Body of pancreas (tissue), 4 donors: ENCODE measurements around the gene GUF1. TPM values are rescaled to one million over a fixed set of nuclear protein-coding genes. Genes with fewer than 3 reads are reported as not detected.
A peak's percentile ranks its signal among the peaks of the same experiment; 100 is the strongest.

ENCODE experiments used
- ATAC-seq: fragments of 150-250 bp; one replicate; pipeline ENCODE4 v1.9.1; 2016
- DNase-seq, 4 donors: peaks; one replicate each; pipeline ENCODE4 v3.0.0-alpha.2; 2019
- H3K27ac ChIP-seq, 4 donors: fragments of 200-600 bp; sonication (generic); 1 replicate in 3 of 4; 2 replicates in 1 of 4; pipeline versions ENCODE4 v1.5.1 to v1.6.1; 2016 to 2019; ENCODE audit warnings: mild to moderate bottlenecking in 1 of 4, mixed read lengths in 1 of 4, moderate library complexity in 1 of 4
- H3K27me3 ChIP-seq, 2 donors: fragments of 200-600 bp; sonication (generic); one replicate each; pipeline ENCODE4 v1.6.0; 2016; ENCODE audit warnings: mild to moderate bottlenecking in 1 of 2
- H3K36me3 ChIP-seq, 2 donors: fragments of 200-600 bp; sonication (generic); replicated peaks in 1 of 2; 2 replicates each; pipeline ENCODE4 v1.5.1; 2016; ENCODE audit warnings: low read depth in 2 of 2; ENCODE audit not compliant: insufficient read depth in 1 of 2
- H3K4me1 ChIP-seq: fragments of 200-600 bp; sonication (generic); one replicate; pipeline ENCODE4 v1.6.0; 2016
- H3K4me3 ChIP-seq, 2 donors: fragments of 200-600 bp; sonication (generic); 1 replicate in 1 of 2; 2 replicates in 1 of 2; pipeline ENCODE4 v1.5.1; 2016 to 2019
- H3K9me3 ChIP-seq, 3 donors: fragments of 200-600 bp; sonication (generic); 1 replicate in 2 of 3; 2 replicates in 1 of 3; pipeline ENCODE4 v1.5.1; 2016
- CTCF ChIP-seq, 7 experiments: fragments of 450-650 bp in 4 of 7; fragments of 200-600 bp in 3 of 7; sonication (generic) in 3 of 7; IDR thresholded peaks; one replicate each; pipeline ENCODE4 v1.5.1; 2016 to 2019; ENCODE audit warnings: antibody characterized with exemption in 7 of 7
- POLR2A ChIP-seq, 3 donors: fragments of 450-650 bp; IDR thresholded peaks; one replicate each; pipeline ENCODE4 v1.6.1; 2016; ENCODE audit warnings: antibody characterized with exemption in 3 of 3, mild to moderate bottlenecking in 2 of 3
- WGBS, 2 donors: methylation state at CpG; one replicate each; pipeline ENCODE4 v1.1.5; 2017; 5-methylcytosine and 5-hydroxymethylcytosine counted together
- intact Hi-C: fragments of 100-400 bp; cut with DNase I; formaldehyde crosslinking; loops from one replicate; pipeline ENCODE4 v1.15.1; 2023
- total RNA-seq, 2 donors: library from RNA; depleted of rRNA; stranded (reverse); fragments of >200 nt; gene quantifications; one replicate each; pipeline ENCODE4 v1.1.0, GENCODE V29; 2016

The GUF1 gene
- total RNA-seq, 2 donors from 2014 or later: 7.5 to 23.1 TPM

GRCh38 chr4:44713125-44713524, 34.9 kb downstream of the GUF1 start:
- DNase-seq (no peak), ATAC-seq (no peak)
- Histone ChIP-seq H3K4me3 (no peak overlapping the region), H3K9me3 (no peaks in the 10 kb centered on the region), H3K36me3 (no peaks in the 10 kb centered on the region), H3K27me3 (no peaks in the 10 kb centered on the region), H3K4me1 (peaks cover 9% of the 10 kb centered on the region), H3K27ac (no peak overlapping the region)
- intact Hi-C loops: no loop called here
- 88 to 95% methylated on average over 1 of the region's 1 CpG for WGBS, 2 donors
- TF ChIP-seq CTCF (IDR thresholded peaks at IDR 0.05) (no peak), POLR2A (IDR thresholded peaks at IDR 0.05) (no peak)

- DNase-seq: no peak
- Histone ChIP-seq H3K36me3 (no peaks in the 10 kb centered on the region), H3K4me1 (peaks cover 9% of the 10 kb centered on the region), H3K9me3 (no peaks in the 10 kb centered on the region), H3K27ac (no peak overlapping the region), H3K27me3 (no peaks in the 10 kb centered on the region), H3K4me3 (no peak overlapping the region)
- ATAC-seq: no peak
- intact Hi-C loops: no loop called here
- TF ChIP-seq CTCF (IDR thresholded peaks at IDR 0.05): no peak
- TF ChIP-seq POLR2A (IDR thresholded peaks at IDR 0.05): no peak
- 54 to 58% methylated on average over 5 of the region's 5 CpGs for WGBS, 2 donors
These were observed 38.4 kb downstream of the GUF1 start for GRCh38 chr4:44716597-44716996.

GRCh38 chr4:44720371-44720770, 42.2 kb downstream of the GUF1 start:
- no peak for DNase-seq
- no peak overlapping the region for H3K27ac ChIP-seq
- WGBS, 2 donors: 88 to 91% methylated on average over 4 of the region's 4 CpGs

GRCh38 chr4:44722001-44722400, 43.8 kb downstream of the GUF1 start:
- Histone ChIP-seq H3K27me3 (no peaks in the 10 kb centered on the region), H3K4me1 (peaks cover 12% of the 10 kb centered on the region), H3K9me3 (no peaks in the 10 kb centered on the region), H3K36me3 (no peaks in the 10 kb centered on the region), H3K4me3 (no peak overlapping the region), H3K27ac (no peak overlapping the region)
- TF ChIP-seq CTCF (IDR thresholded peaks at IDR 0.05) (no peak), POLR2A (IDR thresholded peaks at IDR 0.05) (no peak)
- WGBS, 2 donors: 86 to 90% methylated on average over 3 of the region's 3 CpGs
- intact Hi-C loops: no loop called here
- ATAC-seq (no peak), DNase-seq (no peak)

More at GRCh38 chr4:44720371-44720770, 42.2 kb downstream of the GUF1 start:
- ATAC-seq: no peak
- Histone ChIP-seq H3K4me3 (no peak overlapping the region), H3K9me3 (no peaks in the 10 kb centered on the region), H3K4me1 (peaks cover 8% of the 10 kb centered on the region), H3K36me3 (no peaks in the 10 kb centered on the region), H3K27me3 (no peaks in the 10 kb centered on the region)
- intact Hi-C loops: no loop called here
- no peak for TF ChIP-seq CTCF (IDR thresholded peaks at IDR 0.05)
- no peak for TF ChIP-seq POLR2A (IDR thresholded peaks at IDR 0.05)

GRCh38 chr4:44725166-44725565, 46.9 kb downstream of the GUF1 start:
- peaks cover 17% of the 10 kb centered on the region for H3K4me1 ChIP-seq
- no peaks in the 10 kb centered on the region for H3K36me3 ChIP-seq
- DNase-seq (no peak), ATAC-seq (no peak)
- no peak overlapping the region for H3K27ac ChIP-seq
- H3K27me3 ChIP-seq: no peaks in the 10 kb centered on the region
- peak overlapping the region in 1 of 2 donors; percentile 53 for H3K4me3 ChIP-seq
- no peak for TF ChIP-seq CTCF (IDR thresholded peaks at IDR 0.05)
- no peak for TF ChIP-seq POLR2A (IDR thresholded peaks at IDR 0.05)
- intact Hi-C loops: no loop called here
- no peaks in the 10 kb centered on the region for H3K9me3 ChIP-seq
- 43 to 58% methylated on average over 6 of the region's 6 CpGs for WGBS, 2 donors
